Activated T-cell treated with anti-CD3 and anti-CD28 coated beads for 1 hour (primary cell): ENCODE data around the gene KLHL40.

ENCODE experiments used
- DNase-seq: peaks from one replicate; pipeline ENCODE4 v3.0.0-alpha.2; 2020; ENCODE audit warnings: low read depth

KLHL40 gene

DNA sequence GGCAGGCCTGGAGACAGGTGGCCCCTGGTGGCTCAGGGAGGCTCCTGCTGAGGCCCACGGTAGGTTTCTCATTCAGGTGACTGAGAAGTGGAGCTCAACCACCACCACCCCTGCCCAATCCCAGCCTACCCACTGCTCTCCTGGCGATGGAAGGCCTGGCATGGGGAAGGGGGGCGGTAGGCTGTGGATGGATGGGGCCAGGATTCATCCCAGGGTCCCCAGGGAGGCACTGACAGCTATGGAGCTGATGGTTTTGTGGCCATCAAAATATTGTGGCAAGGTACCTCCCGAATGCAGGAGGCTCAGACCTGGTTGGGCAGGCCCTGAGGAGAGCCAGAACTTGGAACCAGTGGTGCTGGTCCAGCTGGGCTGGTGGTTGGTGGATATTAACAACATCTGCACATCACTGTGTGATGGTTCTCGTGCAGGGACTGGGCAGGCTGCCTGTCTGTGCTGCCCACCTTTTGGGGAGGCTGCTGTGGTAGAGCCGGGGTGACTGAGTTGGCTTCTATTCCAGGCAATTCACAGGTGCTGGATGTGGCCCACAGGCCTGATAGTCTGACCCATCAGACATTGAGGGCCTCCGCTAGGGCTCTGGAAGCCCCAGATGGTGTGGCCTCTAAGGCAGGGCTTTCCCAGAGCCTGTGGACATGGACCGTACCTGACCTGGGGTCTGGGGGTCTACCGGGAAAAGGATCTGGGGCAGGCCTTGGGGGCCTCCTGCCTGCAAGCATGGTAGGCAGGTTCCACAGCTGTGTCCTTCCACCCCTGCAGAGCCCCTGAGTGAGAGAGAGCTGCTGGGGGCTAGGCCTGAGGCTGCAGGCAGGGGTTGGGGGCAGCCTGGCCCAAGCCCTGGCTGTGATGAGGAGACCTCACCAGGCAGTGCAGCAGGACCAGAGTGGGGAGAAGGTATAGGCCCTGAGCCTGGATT lies 28.4 kb upstream of the KLHL40 start:
- DNase-seq, result no peak

DNA sequence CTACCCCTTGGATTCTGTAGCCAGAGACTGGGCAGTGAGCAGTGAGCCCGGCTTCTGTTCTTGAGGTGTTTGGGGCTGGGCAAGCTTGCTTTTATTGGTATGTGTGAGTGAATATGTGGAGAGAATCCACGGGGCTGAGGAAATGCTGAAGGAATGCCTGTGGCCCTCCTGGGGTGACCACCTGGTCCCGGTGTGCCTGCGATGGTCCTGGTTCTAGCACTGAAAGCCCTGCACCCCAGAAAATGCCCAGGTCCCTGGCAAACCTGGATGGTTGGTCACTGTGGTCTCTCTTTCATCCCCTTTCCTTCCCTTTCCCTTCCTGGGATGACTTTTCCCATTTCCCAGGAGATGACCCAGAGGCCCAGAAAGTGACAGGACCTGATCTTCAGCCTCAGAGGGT lies 27.7 kb upstream of the KLHL40 start:
- DNase-seq, result no peak

- no peak for DNase-seq
Measured at GRCh38 chr3:42658091-42658770, 27.1 kb upstream of the KLHL40 start.

- no peak for DNase-seq
Measured at GRCh38 chr3:42658771-42659390, 26.5 kb upstream of the KLHL40 start.

GRCh38 chr3:42659451-42660130 lies 25.7 kb upstream of the KLHL40 start:
- no peak for DNase-seq

DNA sequence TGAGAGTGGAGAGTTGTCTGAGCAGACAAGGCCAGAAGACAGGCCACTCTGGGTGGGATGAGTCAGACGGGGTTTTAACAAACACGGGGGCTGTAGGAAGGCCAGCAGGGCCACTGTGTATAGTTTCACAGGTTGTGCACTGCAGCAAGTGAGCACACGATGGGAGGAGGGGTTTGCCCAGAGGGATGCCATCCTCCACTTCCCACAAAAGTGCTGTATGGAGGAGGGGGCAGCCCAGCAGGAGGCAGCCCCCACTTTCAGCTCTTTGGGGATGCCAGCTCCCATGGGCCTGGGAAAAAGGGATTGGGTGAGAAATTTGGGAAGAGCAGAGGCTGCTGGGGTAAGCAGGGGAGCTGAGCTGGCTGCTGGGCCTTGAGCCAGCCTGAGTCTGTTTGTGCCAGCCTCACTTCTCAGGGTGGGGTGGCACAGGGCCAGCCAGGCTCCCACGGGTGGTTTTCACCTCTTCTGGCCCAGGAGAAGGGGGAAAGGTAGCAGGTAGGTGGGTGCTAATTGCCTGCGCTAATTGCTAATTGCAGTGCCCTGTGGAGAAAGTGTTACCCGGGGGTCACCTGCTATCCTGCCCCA lies 25.1 kb upstream of the KLHL40 start:
- no peak for DNase-seq

DNA sequence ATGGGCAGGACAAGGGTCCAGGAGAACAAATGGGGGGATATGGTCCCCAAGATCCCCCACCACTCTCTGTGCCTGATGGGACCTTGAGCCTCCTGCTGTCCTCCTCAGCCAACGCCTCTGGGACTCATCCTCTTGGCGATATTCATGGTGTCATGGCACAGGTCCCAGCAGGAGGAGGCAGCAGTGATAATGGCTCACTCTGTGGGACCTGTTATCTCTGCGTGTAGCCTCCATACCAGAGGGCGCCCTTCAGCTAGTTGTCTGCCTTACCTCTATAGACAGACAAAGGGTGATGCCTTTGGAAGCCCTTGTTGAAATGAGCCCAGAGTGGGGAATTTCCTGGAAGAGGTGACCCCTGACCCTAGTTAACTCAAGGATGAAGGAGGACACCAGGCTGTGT lies 24.4 kb upstream of the KLHL40 start:
- DNase-seq, result no peak

DNA sequence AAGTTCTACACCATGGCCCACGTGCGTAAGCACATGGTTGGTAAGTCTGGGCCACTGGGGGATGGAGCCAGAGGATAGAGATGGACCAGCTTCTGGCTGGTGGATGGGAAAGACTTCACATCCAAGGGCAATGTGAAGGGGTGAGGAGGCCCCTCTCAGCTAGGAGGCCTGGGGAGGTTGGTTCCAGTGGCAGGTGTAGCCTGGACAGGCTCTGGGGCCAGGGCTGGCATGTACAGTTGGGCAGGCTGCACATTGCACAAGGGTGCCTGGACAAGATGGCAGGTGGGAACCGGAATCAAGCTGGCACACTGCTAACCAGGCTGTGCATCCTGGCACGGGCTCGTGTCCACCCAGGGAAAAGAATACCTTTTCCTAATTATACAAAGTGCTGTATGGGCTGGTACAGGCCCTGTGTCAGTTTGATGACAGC lies 23.7 kb upstream of the KLHL40 start:
- no peak for DNase-seq

DNA sequence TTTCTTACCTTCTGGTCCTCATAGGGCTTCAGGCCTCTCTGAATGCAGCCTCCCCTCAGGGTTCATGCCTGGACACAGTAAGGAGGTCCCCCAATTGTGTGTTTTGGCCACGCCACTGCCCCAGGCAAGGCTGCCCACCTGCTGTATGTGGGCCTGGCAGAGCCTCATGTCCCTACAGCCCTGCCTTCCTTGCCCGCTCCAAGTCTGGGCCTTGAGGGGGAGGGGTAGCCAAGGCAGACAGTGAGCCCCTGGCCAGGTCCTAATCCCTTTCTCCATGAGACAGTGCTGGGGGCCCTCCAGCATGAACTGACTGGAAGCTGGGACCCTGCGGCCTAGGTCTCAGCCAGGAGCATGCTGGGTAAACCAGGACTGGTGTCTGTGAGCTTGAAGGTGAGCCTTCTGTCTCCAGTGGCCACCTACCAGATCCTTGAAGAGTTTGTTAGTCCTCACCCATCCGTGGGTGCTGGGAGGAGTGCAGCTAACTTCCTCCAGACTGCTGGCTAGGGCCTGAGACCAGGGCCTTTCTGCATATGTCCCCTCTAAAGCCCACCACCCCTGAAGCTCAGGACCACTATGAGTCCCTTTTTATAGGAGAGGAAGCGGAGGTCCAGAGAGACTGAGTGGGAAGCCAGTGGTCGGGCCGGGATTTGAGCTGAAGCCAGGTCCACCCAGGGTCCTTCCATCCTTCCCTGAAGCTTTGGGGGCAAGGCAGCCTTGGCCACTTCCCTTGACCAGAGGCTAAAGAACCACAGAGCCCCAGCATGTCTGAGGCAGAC lies 23.1 kb upstream of the KLHL40 start:
- no peak for DNase-seq

DNA sequence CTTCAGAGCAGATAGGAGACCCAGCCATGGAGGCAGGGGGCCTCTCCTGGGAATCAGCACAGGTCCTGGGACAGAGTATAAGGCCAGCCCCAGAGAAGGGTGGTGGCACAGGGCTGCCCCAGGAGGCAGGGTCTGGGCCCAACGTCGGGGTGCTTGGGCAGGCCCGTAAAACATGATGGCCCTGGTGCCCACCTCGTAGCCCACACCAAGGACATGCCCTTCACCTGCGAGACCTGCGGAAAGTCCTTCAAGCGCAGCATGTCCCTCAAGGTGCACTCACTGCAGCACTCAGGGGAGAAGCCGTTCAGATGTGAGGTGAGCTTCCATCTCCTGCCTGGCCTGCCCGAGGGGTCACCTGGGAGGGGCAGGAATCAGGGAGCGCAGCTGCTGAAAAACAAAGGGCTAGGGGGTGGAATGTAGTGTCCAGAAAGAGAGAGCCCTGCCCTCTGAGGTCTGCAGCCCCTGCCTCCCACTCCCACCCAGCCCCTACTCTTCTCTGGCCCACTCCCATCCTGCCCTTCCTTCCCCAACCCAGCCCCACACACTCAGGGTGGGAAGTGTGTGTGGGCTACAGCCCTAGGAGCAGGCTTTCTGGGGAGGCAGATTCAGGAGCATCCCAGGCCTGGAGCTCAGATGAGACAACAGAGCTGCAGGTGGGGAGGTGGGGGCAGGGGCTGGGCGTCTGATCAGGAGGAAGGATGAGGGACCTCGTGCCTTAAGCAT lies 22.4 kb upstream of the KLHL40 start:
- DNase-seq, result no peak

DNA sequence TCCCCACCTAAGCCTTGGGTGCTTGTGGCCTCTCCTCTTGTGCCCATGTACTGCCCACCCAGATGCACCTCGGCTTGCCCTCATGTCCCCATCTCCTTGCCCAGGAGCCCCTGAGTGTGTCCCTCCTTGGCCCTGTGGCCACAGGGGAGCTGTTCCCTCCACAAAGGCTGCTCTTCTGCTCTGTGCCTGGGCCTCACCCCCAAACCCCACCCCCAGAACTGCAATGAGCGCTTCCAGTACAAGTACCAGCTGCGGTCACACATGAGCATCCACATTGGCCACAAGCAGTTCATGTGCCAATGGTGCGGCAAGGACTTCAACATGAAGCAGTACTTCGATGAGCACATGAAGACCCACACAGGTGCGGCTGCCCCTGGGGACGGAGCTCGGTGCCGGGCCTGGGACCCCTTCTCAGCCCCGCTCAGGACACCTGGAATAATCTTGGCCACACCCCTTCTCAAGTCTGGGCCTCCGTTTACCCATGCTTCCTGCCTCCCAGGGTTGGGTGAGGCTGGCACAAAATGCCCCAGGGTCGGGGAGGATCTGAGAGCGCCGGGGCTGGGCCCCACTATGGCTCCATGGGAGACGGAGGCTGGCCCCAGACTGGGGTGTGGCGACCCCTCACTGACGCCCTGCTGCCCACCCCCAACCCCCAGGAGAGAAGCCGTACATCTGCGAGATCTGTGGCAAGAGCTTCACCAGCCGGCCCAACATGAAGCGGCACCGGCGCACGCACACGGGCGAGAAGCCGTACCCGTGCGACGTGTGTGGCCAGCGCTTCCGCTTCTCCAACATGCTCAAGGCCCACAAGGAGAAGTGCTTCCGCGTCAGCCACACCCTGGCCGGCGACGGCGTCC lies 21.5 kb upstream of the KLHL40 start:
- DNase-seq, result no peak

- DNase-seq, result no peak
Measured at GRCh38 chr3:42664438-42664803, 20.9 kb upstream of the KLHL40 start.

DNA sequence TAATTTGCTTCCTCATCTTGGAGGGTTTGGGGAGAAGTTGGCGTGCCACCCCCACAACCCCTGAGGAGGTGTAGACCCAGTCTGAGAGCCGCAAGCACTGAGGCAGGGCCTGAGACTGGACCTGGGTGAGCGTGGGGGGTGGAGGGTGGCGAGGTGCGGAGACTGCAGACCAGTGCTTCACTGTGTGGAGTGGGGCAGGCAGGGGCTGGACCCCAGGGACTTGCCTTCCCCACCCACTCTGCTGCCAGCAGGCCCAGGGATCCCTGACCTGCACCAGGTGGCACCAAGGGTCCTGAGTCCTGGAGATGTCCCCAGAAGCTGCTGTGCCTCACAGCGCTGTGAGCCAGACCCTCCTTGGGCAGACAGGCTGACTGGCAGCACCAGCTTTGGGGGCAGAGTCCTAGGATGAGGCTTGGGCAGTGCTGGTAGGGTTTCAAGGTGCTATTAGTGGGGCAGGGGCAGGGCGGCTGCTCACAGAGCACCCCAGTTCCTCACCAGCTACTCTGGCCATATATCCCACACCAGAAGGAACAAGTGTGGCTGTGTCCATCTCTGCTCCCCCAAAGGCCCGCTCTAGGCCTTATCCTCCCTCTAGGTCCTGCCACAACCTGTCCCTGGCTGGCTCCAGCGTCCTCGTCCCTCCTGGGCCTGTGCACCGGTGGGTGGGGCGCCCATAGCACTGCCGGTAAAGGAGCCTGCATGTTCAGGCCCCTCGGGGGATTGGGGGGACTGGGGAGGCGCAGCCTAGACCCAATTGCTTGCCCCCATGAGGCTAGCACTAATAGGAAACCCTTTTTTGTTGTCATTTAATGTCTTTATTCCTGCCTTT lies 20.1 kb upstream of the KLHL40 start:
- DNase-seq, result no peak

DNA sequence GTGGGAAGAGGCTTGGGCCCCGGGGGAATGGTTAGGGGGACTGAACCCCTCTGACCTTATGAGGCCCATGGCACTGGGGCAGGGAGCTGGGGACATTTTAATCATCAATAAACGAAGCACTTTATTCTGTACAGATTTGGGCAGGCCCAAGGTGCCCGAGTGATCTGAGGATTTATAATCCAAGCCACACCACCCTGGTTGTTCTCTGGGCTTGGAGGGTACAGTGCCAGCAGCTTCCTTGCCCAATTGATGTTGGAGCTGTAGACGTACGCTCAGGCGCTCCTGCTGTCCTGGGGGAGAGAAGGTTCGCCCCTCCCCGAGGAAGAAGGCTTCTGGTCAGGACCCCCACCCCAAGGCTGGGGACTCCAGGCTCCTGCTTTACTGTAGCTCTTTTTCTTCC lies 19.3 kb upstream of the KLHL40 start:
- no peak for DNase-seq

DNA sequence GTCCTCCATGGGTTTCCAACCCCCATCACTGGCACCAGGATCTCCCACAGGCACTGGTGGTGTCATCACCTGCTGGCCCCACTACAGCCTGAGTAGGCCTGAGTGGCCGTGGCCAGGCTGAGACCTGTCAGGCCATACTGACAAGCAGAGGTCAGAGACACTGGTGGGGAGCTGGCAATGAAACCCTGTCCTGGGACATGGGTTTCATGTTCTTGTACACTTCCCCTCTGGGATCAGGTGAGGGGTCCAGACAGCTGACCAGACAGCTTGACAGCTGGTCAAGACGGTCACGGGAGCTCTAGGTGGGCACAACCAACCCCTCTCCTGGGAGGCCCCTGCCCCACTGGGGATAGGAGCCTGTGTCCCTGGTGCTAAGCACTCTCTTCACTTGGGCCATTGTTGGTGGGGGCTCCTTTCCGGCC lies 18.7 kb upstream of the KLHL40 start:
- no peak for DNase-seq

GRCh38 chr3:42667096-42667522 lies 18.2 kb upstream of the KLHL40 start:
- DNase-seq, result no peak

DNA sequence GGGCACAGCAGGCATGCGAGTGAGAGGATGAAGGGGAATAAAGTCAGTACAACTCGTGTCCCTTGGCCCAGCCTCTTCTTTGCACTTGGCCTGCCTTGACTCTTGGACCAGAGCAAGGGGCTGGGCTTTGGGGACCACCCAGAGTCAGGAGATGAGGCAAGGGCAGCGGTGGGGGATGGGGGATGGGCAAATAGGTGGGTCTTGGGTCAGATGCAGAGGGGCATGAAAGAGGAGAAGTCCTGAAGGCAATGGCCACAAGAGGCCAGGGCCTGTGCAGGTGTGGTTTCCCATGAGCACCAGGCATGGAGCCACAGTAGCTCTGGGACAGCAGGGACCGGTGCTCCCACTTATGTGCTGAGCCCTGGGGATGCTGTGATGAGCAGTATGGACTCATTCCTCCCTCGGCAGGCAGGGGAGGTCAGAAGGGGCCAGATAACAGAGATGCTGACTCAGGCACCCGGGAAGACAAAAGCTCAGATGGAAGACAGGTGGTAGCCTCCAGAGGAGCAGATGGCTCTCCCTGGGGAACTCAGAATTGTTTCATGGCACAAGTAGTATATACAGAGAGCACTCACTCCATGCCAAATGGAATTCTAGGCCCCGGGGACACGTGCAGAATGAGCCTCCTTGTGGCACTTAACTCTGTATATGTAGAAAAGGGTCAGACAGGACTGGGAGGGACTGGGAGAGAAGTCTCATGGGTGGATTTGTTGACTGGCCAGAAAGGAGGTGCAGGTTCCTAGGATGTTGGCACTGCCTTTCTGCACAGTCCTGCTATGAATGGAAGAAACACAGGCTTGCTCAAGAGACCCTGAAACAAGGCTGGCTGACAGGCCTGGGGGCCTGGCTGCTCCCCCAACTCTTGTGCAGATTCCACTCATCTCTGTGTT lies 17.6 kb upstream of the KLHL40 start:
- DNase-seq, result no peak

DNA sequence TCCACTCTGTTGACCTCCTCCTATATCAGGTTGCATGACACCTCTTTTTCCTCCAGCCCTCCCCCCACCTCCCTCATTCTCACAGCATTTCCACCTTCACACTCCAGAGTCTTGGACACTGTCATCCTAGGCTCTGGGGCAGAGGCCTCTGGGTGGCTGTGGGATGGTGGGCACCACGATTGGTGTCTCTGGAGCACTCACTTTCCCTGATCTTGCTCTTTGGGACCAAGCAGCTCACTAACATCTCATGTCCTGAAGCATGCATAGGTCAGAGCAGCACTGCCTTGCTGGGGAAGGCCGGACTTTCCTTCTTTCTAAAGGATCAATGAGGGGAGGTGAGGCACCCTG lies 16.9 kb upstream of the KLHL40 start:
- DNase-seq, result no peak
